Upper lobe of left lung (tissue), 4 donors: ENCODE data around the gene TM4SF18.

Source experiments
- CTCF ChIP-seq, 6 experiments: fragments of 450-650 bp in 4 of 6; fragments of 200-600 bp in 2 of 6; sonication (generic) in 2 of 6; IDR thresholded peaks; one replicate each; pipeline ENCODE4 v1.5.1; 2016 to 2019; ENCODE audit warnings: antibody characterized with exemption in 6 of 6
- EP300 ChIP-seq, 4 donors: sonication (generic); formaldehyde crosslinking; IDR thresholded peaks; one replicate each; pipeline ENCODE4 v1.5.1; 2017; ENCODE audit warnings: antibody characterized with exemption in 4 of 4, control low read depth in 2 of 4

GRCh38 chr3:149325581-149325980, 7.9 kb downstream of the TM4SF18 start:
- TF ChIP-seq EP300 (IDR thresholded peaks at IDR 0.05), result no peak
- TF ChIP-seq CTCF (IDR thresholded peaks at IDR 0.05), result no peak
